ENCODE data around the gene TAF15. TPM values are rescaled to one million over a fixed set of nuclear protein-coding genes. Genes with fewer than 3 reads are reported as not detected.

Gene TAF15
- total RNA-seq, 2 donors from 2014 or later: 35.7 to 91.1 TPM

DNA sequence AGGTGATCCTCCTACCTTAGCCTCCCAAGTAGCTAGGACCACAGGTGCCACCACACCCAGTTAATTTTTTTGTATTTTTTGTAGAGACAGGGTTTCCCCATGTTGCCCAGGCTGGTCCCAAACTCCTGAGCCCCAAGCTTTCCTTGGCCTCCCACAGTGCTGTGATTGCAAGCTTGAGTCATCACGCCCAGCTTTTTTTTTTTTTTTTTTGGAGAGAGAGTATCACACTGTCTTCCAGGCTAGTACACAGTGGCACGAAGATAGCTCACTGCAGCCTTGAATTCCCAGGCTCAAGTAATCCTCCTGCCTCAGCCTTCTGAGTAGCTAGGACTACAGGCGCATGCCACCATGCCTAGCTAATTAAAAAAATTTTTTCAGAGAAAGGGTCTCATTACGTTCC lies 32.2 kb downstream of the TAF15 start:
- DNase-seq (ENCODE audit: low spot score) (no peak), ATAC-seq (ENCODE audit: insufficient number of reproducible peaks, low FRiP score, low read depth) (no peak)
- Histone ChIP-seq H3K27me3 (replicated peaks; ENCODE audit: insufficient read depth) (no peaks in the 10 kb centered on the region), H3K4me1 (ENCODE audit: control insufficient read depth in 1 of 2, low read depth in 2 of 2) (no peaks in the 10 kb centered on the region), H3K27ac (no peak overlapping the region), H3K36me3 (peaks cover 81% of the 10 kb centered on the region), H3K4me3 (no peak overlapping the region), H3K9me3 (no peaks in the 10 kb centered on the region)
- TF ChIP-seq, protein P1, sequence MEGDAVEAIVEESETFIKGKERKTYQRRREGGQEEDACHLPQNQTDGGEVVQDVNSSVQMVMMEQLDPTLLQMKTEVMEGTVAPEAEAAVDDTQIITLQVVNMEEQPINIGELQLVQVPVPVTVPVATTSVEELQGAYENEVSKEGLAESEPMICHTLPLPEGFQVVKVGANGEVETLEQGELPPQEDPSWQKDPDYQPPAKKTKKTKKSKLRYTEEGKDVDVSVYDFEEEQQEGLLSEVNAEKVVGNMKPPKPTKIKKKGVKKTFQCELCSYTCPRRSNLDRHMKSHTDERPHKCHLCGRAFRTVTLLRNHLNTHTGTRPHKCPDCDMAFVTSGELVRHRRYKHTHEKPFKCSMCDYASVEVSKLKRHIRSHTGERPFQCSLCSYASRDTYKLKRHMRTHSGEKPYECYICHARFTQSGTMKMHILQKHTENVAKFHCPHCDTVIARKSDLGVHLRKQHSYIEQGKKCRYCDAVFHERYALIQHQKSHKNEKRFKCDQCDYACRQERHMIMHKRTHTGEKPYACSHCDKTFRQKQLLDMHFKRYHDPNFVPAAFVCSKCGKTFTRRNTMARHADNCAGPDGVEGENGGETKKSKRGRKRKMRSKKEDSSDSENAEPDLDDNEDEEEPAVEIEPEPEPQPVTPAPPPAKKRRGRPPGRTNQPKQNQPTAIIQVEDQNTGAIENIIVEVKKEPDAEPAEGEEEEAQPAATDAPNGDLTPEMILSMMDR (IDR thresholded peaks at IDR 0.05): no peak

DNA sequence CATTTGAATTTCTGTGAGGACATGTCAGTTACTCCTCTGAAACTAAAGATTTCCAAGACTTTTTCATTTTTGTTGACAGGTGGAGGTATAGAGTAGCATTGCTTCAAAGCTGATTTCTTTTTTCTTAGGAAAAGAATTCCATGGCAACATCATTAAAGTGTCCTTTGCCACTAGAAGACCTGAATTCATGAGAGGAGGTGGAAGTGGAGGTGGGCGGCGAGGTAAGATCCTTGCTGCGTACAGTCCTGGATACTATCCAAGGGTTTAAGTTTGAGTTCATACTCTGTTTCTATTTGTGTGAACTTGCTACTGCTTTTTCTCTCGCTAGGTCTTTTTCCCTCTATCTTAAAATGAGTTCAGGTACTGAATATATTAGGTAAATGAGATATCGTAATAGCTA lies 33.0 kb downstream of the TAF15 start:
- TF ChIP-seq, protein P1 (IDR thresholded peaks at IDR 0.05): no peak
- ATAC-seq (ENCODE audit: insufficient number of reproducible peaks, low FRiP score, low read depth): no peak
- DNase-seq (ENCODE audit: low spot score): no peak
- Histone ChIP-seq H3K4me3 (no peak overlapping the region), H3K27me3 (replicated peaks; ENCODE audit: insufficient read depth) (no peaks in the 10 kb centered on the region), H3K27ac (no peak overlapping the region), H3K36me3 (peaks cover 74% of the 10 kb centered on the region), H3K9me3 (no peaks in the 10 kb centered on the region), H3K4me1 (ENCODE audit: control insufficient read depth in 1 of 2, low read depth in 2 of 2) (no peaks in the 10 kb centered on the region)

DNA sequence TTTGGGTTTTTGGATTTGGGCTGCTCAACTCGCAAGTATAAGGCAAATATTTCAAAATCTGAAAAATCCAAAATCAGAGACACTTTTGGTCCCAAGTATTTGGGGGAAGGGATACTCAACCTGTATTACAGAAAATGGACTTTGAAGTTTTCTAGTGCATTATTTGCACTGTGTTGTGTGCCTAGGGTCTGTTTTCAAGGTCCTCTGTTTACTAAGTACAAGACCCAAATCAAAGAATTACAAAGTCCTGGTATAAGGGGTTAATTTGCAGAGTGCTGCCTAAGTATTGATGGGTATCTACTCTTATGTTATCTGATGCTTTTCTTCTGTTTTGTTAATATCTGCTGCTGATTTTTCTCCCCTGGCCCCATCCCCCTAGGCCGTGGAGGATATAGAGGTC lies 34.4 kb downstream of the TAF15 start:
- H3K4me1 ChIP-seq (ENCODE audit: control insufficient read depth in 1 of 2, low read depth in 2 of 2): no peaks in the 10 kb centered on the region
- no peaks in the 10 kb centered on the region for H3K27me3 ChIP-seq (replicated peaks; ENCODE audit: insufficient read depth)
- ATAC-seq (ENCODE audit: insufficient number of reproducible peaks, low FRiP score, low read depth) (no peak), DNase-seq (ENCODE audit: low spot score) (no peak)
- no peak overlapping the region for H3K27ac ChIP-seq
- H3K9me3 ChIP-seq: no peaks in the 10 kb centered on the region
- H3K36me3 ChIP-seq: peaks cover 66% of the 10 kb centered on the region
- TF ChIP-seq, protein P1 (IDR thresholded peaks at IDR 0.05): no peak
- H3K4me3 ChIP-seq: no peak overlapping the region

DNA sequence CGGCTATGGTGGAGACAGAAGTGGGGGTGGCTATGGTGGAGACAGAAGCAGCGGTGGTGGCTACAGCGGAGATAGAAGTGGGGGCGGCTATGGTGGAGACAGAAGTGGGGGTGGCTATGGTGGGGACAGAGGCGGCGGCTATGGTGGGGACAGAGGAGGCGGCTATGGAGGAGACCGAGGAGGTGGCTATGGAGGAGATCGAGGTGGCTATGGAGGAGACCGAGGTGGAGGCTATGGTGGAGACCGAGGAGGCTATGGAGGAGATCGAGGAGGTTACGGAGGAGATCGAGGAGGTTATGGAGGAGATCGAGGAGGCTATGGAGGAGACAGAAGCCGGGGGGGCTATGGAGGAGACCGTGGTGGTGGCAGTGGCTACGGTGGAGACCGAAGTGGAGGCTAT lies 35.3 kb downstream of the TAF15 start:
- DNase-seq (ENCODE audit: low spot score): no peak
- Histone ChIP-seq H3K4me3 (no peak overlapping the region), H3K4me1 (ENCODE audit: control insufficient read depth in 1 of 2, low read depth in 2 of 2) (no peaks in the 10 kb centered on the region), H3K27ac (no peak overlapping the region), H3K27me3 (replicated peaks; ENCODE audit: insufficient read depth) (no peaks in the 10 kb centered on the region), H3K36me3 (peaks cover 60% of the 10 kb centered on the region), H3K9me3 (no peaks in the 10 kb centered on the region)
- TF ChIP-seq, protein P1 (IDR thresholded peaks at IDR 0.05): no peak
- no peak for ATAC-seq (ENCODE audit: insufficient number of reproducible peaks, low FRiP score, low read depth)

DNA sequence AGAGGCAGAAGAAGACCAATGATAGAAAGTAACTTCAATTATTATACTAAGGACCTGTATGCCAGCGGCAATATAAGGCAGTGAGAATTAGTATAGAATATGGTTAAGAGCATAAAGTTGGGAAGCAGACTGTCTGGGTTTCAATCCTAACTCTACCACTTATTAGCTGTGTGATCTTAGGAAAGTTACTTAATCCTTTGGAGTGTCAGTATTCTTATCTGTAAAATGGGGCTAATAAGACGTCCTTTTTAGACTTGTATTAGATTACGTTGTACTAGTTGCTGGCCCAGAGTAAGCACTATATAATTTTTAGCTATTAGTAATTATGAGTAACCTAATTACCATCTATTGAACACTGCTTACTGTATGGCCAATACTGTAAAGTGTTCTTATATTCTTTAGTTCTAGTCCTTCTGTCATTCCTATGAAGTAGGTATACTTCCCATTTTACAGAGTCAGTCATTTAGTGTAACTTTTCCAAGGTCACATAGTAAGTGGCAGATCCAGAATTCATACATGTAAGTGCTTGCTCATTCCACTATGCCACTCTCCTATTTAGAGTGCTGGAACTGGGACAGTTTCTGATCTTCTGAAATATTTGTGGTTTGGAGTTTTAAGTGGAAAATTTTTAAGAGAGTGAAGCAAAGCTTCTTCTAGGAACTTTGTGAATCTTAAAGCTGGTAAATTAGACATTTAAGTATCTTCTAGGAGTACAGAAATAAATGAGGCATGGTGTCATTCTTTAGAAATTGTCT lies 36.9 kb downstream of the TAF15 start:
- Histone ChIP-seq H3K36me3 (peaks cover 62% of the 10 kb centered on the region), H3K27ac (no peak overlapping the region), H3K4me1 (ENCODE audit: control insufficient read depth in 1 of 2, low read depth in 2 of 2) (no peaks in the 10 kb centered on the region), H3K27me3 (replicated peaks; ENCODE audit: insufficient read depth) (no peaks in the 10 kb centered on the region), H3K9me3 (no peaks in the 10 kb centered on the region), H3K4me3 (no peak overlapping the region)
- DNase-seq (ENCODE audit: low spot score): no peak
- ATAC-seq (ENCODE audit: insufficient number of reproducible peaks, low FRiP score, low read depth): no peak
- TF ChIP-seq, protein P1 (IDR thresholded peaks at IDR 0.05): no peak

Data from thoracic aorta (tissue), 2 donors.